ENCODE data around the gene P3R3URF. TPM values are rescaled to one million over a fixed set of nuclear protein-coding genes. Genes with fewer than 3 reads are reported as not detected.

Gene P3R3URF
- total RNA-seq, 1 donor from 2014 or later: not detected

- Histone ChIP-seq H3K4me1 (ENCODE audit: control insufficient read depth in 3 of 3, insufficient read depth in 3 of 3, low read length in 3 of 3) (peaks cover 19 to 32% (median 21%) of the 10 kb centered on the region in 3 donors), H3K27ac (ENCODE audit: low read depth, low read length) (no peak overlapping the region), H3K36me3 (ENCODE audit: control insufficient read depth in 3 of 3, insufficient read depth in 3 of 3, low read length in 3 of 3) (peaks cover 15 to 27% (median 24%) of the 10 kb centered on the region in 3 donors), H3K4me3 (ENCODE audit: low read length in 3 of 3) (no peak overlapping the region), H3K27me3 (ENCODE audit: control insufficient read depth in 3 of 3, insufficient read depth in 3 of 3, low read length in 3 of 3) (no peaks in the 10 kb centered on the region), H3K9me3 (ENCODE audit: control insufficient read depth in 3 of 3, low read length in 3 of 3) (no peaks in the 10 kb centered on the region), H3K9ac (ENCODE audit: low read depth in 1 of 3, low read length in 3 of 3) (peak overlapping the region in 1 of 3 donors; percentile 5)
These were observed 9.8 kb upstream of the P3R3URF start for GRCh38 chr1:46186076-46186475.

- peaks cover 12 to 20% (median 17%) of the 10 kb centered on the region in 3 donors for H3K36me3 ChIP-seq (ENCODE audit: control insufficient read depth in 3 of 3, insufficient read depth in 3 of 3, low read length in 3 of 3)
- H3K27ac ChIP-seq (ENCODE audit: low read depth, low read length): peak overlapping the region; percentile 81
- peaks cover 22 to 37% (median 27%) of the 10 kb centered on the region in 3 donors for H3K4me1 ChIP-seq (ENCODE audit: control insufficient read depth in 3 of 3, insufficient read depth in 3 of 3, low read length in 3 of 3)
- H3K4me3 ChIP-seq (ENCODE audit: low read length in 3 of 3): no peak overlapping the region
- H3K9ac ChIP-seq (ENCODE audit: low read depth in 1 of 3, low read length in 3 of 3): peak overlapping the region in 1 of 3 donors; percentile 5
- no peaks in the 10 kb centered on the region for H3K9me3 ChIP-seq (ENCODE audit: control insufficient read depth in 3 of 3, low read length in 3 of 3)
- no peaks in the 10 kb centered on the region for H3K27me3 ChIP-seq (ENCODE audit: control insufficient read depth in 3 of 3, insufficient read depth in 3 of 3, low read length in 3 of 3)
These were observed 8.8 kb upstream of the P3R3URF start for GRCh38 chr1:46184920-46185658.

- H3K9me3 ChIP-seq (ENCODE audit: control insufficient read depth in 3 of 3, low read length in 3 of 3): no peaks in the 10 kb centered on the region
- peak overlapping the region; percentile 47 to 55 (median 55) for H3K9ac ChIP-seq (ENCODE audit: low read depth in 1 of 3, low read length in 3 of 3)
- H3K27me3 ChIP-seq (ENCODE audit: control insufficient read depth in 3 of 3, insufficient read depth in 3 of 3, low read length in 3 of 3): no peaks in the 10 kb centered on the region
- no peak overlapping the region for H3K4me3 ChIP-seq (ENCODE audit: low read length in 3 of 3)
- H3K4me1 ChIP-seq (ENCODE audit: control insufficient read depth in 3 of 3, insufficient read depth in 3 of 3, low read length in 3 of 3): peaks cover 26 to 46% (median 28%) of the 10 kb centered on the region in 3 donors
- peak overlapping the region; percentile 81 for H3K27ac ChIP-seq (ENCODE audit: low read depth, low read length)
- peaks cover 8 to 13% (median 11%) of the 10 kb centered on the region in 3 donors for H3K36me3 ChIP-seq (ENCODE audit: control insufficient read depth in 3 of 3, insufficient read depth in 3 of 3, low read length in 3 of 3)
These were observed 7.8 kb upstream of the P3R3URF start for GRCh38 chr1:46183926-46184557.

GRCh38 chr1:46183079-46183847 lies 7.0 kb upstream of the P3R3URF start:
- peaks cover 5% of the 10 kb centered on the region in 3 donors for H3K36me3 ChIP-seq (ENCODE audit: control insufficient read depth in 3 of 3, insufficient read depth in 3 of 3, low read length in 3 of 3)
- H3K4me3 ChIP-seq (ENCODE audit: low read length in 3 of 3): no peak overlapping the region
- H3K27ac ChIP-seq (ENCODE audit: low read depth, low read length): peak overlapping the region; percentile 81
- H3K27me3 ChIP-seq (ENCODE audit: control insufficient read depth in 3 of 3, insufficient read depth in 3 of 3, low read length in 3 of 3): no peaks in the 10 kb centered on the region
- H3K9me3 ChIP-seq (ENCODE audit: control insufficient read depth in 3 of 3, low read length in 3 of 3): no peaks in the 10 kb centered on the region
- H3K9ac ChIP-seq (ENCODE audit: low read depth in 1 of 3, low read length in 3 of 3): peak overlapping the region; percentile 47 to 55 (median 55)
- peaks cover 25 to 46% (median 26%) of the 10 kb centered on the region in 3 donors for H3K4me1 ChIP-seq (ENCODE audit: control insufficient read depth in 3 of 3, insufficient read depth in 3 of 3, low read length in 3 of 3)

- Histone ChIP-seq H3K27ac (ENCODE audit: low read depth, low read length) (peak overlapping the region; percentile 3), H3K9me3 (ENCODE audit: control insufficient read depth in 3 of 3, low read length in 3 of 3) (no peaks in the 10 kb centered on the region), H3K36me3 (ENCODE audit: control insufficient read depth in 3 of 3, insufficient read depth in 3 of 3, low read length in 3 of 3) (no peaks in the 10 kb centered on the region), H3K4me3 (ENCODE audit: low read length in 3 of 3) (no peak overlapping the region), H3K9ac (ENCODE audit: low read depth in 1 of 3, low read length in 3 of 3) (peak overlapping the region in 1 of 3 donors; percentile 33), H3K4me1 (ENCODE audit: control insufficient read depth in 3 of 3, insufficient read depth in 3 of 3, low read length in 3 of 3) (peaks cover 25 to 42% (median 26%) of the 10 kb centered on the region in 3 donors), H3K27me3 (ENCODE audit: control insufficient read depth in 3 of 3, insufficient read depth in 3 of 3, low read length in 3 of 3) (no peaks in the 10 kb centered on the region)
These were observed 5.3 kb upstream of the P3R3URF start for GRCh38 chr1:46181343-46182260.

- no peak overlapping the region for H3K27ac ChIP-seq (ENCODE audit: low read depth, low read length)
- peaks cover 28 to 45% (median 31%) of the 10 kb centered on the region in 3 donors for H3K4me1 ChIP-seq (ENCODE audit: control insufficient read depth in 3 of 3, insufficient read depth in 3 of 3, low read length in 3 of 3)
- H3K4me3 ChIP-seq (ENCODE audit: low read length in 3 of 3): no peak overlapping the region
- H3K36me3 ChIP-seq (ENCODE audit: control insufficient read depth in 3 of 3, insufficient read depth in 3 of 3, low read length in 3 of 3): peaks cover 0 to under 1% (median 0%) of the 10 kb centered on the region in 3 donors
- no peaks in the 10 kb centered on the region for H3K27me3 ChIP-seq (ENCODE audit: control insufficient read depth in 3 of 3, insufficient read depth in 3 of 3, low read length in 3 of 3)
- H3K9me3 ChIP-seq (ENCODE audit: control insufficient read depth in 3 of 3, low read length in 3 of 3): no peaks in the 10 kb centered on the region
- H3K9ac ChIP-seq (ENCODE audit: low read depth in 1 of 3, low read length in 3 of 3): no peak overlapping the region
These were observed 3.9 kb upstream of the P3R3URF start for GRCh38 chr1:46180082-46180616.

GRCh38 chr1:46179138-46180081 lies 3.1 kb upstream of the P3R3URF start:
- Histone ChIP-seq H3K27me3 (ENCODE audit: control insufficient read depth in 3 of 3, insufficient read depth in 3 of 3, low read length in 3 of 3) (no peaks in the 10 kb centered on the region), H3K36me3 (ENCODE audit: control insufficient read depth in 3 of 3, insufficient read depth in 3 of 3, low read length in 3 of 3) (peaks cover 0 to 2% (median 0%) of the 10 kb centered on the region in 3 donors), H3K4me3 (ENCODE audit: low read length in 3 of 3) (no peak overlapping the region), H3K27ac (ENCODE audit: low read depth, low read length) (no peak overlapping the region), H3K9me3 (ENCODE audit: control insufficient read depth in 3 of 3, low read length in 3 of 3) (no peaks in the 10 kb centered on the region), H3K9ac (ENCODE audit: low read depth in 1 of 3, low read length in 3 of 3) (peak overlapping the region in 1 of 3 donors; percentile 43), H3K4me1 (ENCODE audit: control insufficient read depth in 3 of 3, insufficient read depth in 3 of 3, low read length in 3 of 3) (peaks cover 35 to 47% (median 39%) of the 10 kb centered on the region in 3 donors)

- Histone ChIP-seq H3K27me3 (ENCODE audit: control insufficient read depth in 3 of 3, insufficient read depth in 3 of 3, low read length in 3 of 3) (no peaks in the 10 kb centered on the region), H3K27ac (ENCODE audit: low read depth, low read length) (peak overlapping the region; percentile 59), H3K9ac (ENCODE audit: low read depth in 1 of 3, low read length in 3 of 3) (peak overlapping the region in 2 of 3 donors; percentile 64 to 71), H3K9me3 (ENCODE audit: control insufficient read depth in 3 of 3, low read length in 3 of 3) (no peaks in the 10 kb centered on the region), H3K4me1 (ENCODE audit: control insufficient read depth in 3 of 3, insufficient read depth in 3 of 3, low read length in 3 of 3) (peaks cover 43 to 50% (median 49%) of the 10 kb centered on the region in 3 donors), H3K36me3 (ENCODE audit: control insufficient read depth in 3 of 3, insufficient read depth in 3 of 3, low read length in 3 of 3) (peaks cover 0 to 2% (median 0%) of the 10 kb centered on the region in 3 donors), H3K4me3 (ENCODE audit: low read length in 3 of 3) (peak overlapping the region in 2 of 3 donors; percentile 18 to 60)
These were observed 1.0 kb downstream of the P3R3URF start for GRCh38 chr1:46175243-46175642.
